Ovary (tissue), 3 donors: ENCODE results near the gene RPL15.

Experiments
- EP300 ChIP-seq: sonication (generic); formaldehyde crosslinking; IDR thresholded peaks from one replicate; pipeline ENCODE4 v1.6.1; 2017; ENCODE audit warnings: antibody characterized with exemption
- POLR2A ChIP-seq: fragments of 450-650 bp; IDR thresholded peaks from one replicate; pipeline ENCODE4 v1.6.1; 2017; ENCODE audit warnings: antibody characterized with exemption, mild to moderate bottlenecking, moderate library complexity
- TF ChIP-seq, protein P1 (sequence below), 3 donors: fragments of 450-650 bp in 2 of 3; fragments of 200-600 bp in 1 of 3; IDR thresholded peaks; one replicate each; pipeline versions ENCODE4 v1.5.1 to v1.8.0; 2016 to 2022; ENCODE audit warnings: antibody characterized with exemption in 3 of 3, mild to moderate bottlenecking in 1 of 3
- donor health status: DM: no; HTN: no; CAD: no.

- TF ChIP-seq, protein P1, sequence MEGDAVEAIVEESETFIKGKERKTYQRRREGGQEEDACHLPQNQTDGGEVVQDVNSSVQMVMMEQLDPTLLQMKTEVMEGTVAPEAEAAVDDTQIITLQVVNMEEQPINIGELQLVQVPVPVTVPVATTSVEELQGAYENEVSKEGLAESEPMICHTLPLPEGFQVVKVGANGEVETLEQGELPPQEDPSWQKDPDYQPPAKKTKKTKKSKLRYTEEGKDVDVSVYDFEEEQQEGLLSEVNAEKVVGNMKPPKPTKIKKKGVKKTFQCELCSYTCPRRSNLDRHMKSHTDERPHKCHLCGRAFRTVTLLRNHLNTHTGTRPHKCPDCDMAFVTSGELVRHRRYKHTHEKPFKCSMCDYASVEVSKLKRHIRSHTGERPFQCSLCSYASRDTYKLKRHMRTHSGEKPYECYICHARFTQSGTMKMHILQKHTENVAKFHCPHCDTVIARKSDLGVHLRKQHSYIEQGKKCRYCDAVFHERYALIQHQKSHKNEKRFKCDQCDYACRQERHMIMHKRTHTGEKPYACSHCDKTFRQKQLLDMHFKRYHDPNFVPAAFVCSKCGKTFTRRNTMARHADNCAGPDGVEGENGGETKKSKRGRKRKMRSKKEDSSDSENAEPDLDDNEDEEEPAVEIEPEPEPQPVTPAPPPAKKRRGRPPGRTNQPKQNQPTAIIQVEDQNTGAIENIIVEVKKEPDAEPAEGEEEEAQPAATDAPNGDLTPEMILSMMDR (IDR thresholded peaks at IDR 0.05) = no peak
- no peak for TF ChIP-seq EP300
- TF ChIP-seq POLR2A = no peak
Measured at GRCh38 chr3:23938688-23939087, 21.8 kb downstream of the RPL15 start.
